Stomach (tissue), 9 donors: ENCODE data around the gene HEMK1. TPM values are rescaled to one million over a fixed set of nuclear protein-coding genes. Genes with fewer than 3 reads are reported as not detected.
A peak's percentile ranks its signal among the peaks of the same experiment; 100 is the strongest.

Source experiments
- DNase-seq, 2 donors: peaks; one replicate each; pipeline versions ENCODE4 v3.0.0 to v3.0.0-alpha.2; 2013 to 2019
- H3K27ac ChIP-seq, 5 donors: fragments of 200-600 bp in 4 of 5; sonication (generic) in 4 of 5; one replicate each; pipeline ENCODE4 v1.5.1; 2013 to 2019; ENCODE audit warnings: mild to moderate bottlenecking in 1 of 5, moderate library complexity in 1 of 5
- H3K27me3 ChIP-seq, 3 donors: fragments of 200-600 bp; sonication (generic); one replicate each; pipeline ENCODE4 v1.5.1; 2017 to 2019; ENCODE audit warnings: mixed run types in 1 of 3
- H3K36me3 ChIP-seq, 4 donors: fragments of 200-600 bp; sonication (generic); 1 replicate in 3 of 4; 2 replicates in 1 of 4; pipeline ENCODE4 v1.5.1; 2016 to 2019
- H3K4me1 ChIP-seq, 4 donors: fragments of 200-600 bp; sonication (generic); one replicate each; pipeline ENCODE4 v1.5.1; 2016 to 2019
- H3K4me3 ChIP-seq, 4 donors: fragments of 200-600 bp; sonication (generic) in 3 of 4; one replicate each; pipeline ENCODE4 v1.5.1; 2016 to 2019; ENCODE audit warnings: mild to moderate bottlenecking in 1 of 4
- H3K9me3 ChIP-seq, 4 donors: fragments of 200-600 bp; sonication (generic); one replicate each; pipeline ENCODE4 v1.5.1; 2016 to 2019
- EP300 ChIP-seq: sonication (generic); formaldehyde crosslinking; IDR thresholded peaks from one replicate; pipeline ENCODE4 v1.6.1; 2017; ENCODE audit warnings: antibody characterized with exemption
- POLR2A ChIP-seq, 4 donors: fragments of 450-650 bp; IDR thresholded peaks; one replicate each; pipeline ENCODE4 v1.6.1; 2016; ENCODE audit warnings: antibody characterized with exemption in 4 of 4, control low read depth in 2 of 4, mild to moderate bottlenecking in 1 of 4, moderate library complexity in 1 of 4
- POLR2AphosphoS5 ChIP-seq, 3 donors: sonication (generic); formaldehyde crosslinking; IDR thresholded peaks; one replicate each; pipeline ENCODE4 v1.6.1; 2016; ENCODE audit warnings: antibody characterized with exemption in 3 of 3
- WGBS, 5 donors: extraction: QIAGEN DNeasy Blood & Tissue Kit in 3 of 5; methylation state at CpG; one replicate each; pipeline versions ENCODE4 v1.1.5 to v1.1.7; 2013 to 2018; 5-methylcytosine and 5-hydroxymethylcytosine counted together
- intact Hi-C: fragments of 100-400 bp; cut with DNase I; formaldehyde crosslinking; loops from one replicate; pipeline ENCODE4 v1.15.1; 2023; ENCODE audit warnings: low total_unique reads
- polyA plus RNA-seq, 3 donors: library from polyadenylated mRNA; stranded (reverse); fragments of 200-250 nt; gene quantifications; one replicate each; pipeline ENCODE4 v1.2.3, GENCODE V29; 2013
- total RNA-seq, 5 donors: library from RNA; depleted of rRNA; stranded (reverse); fragments of >200 nt; gene quantifications; one replicate each; pipeline versions ENCODE4 v1.1.0 to v1.2.3, GENCODE V29; 2014 to 2016
- TF ChIP-seq, protein P1 (sequence below), 7 experiments: fragments of 450-650 bp in 4 of 7; fragments of 200-600 bp in 3 of 7; sonication (generic) in 3 of 7; IDR thresholded peaks; one replicate each; pipeline ENCODE4 v1.5.1; 2016 to 2019; ENCODE audit warnings: antibody characterized with exemption in 7 of 7, control low read depth in 2 of 7, mild to moderate bottlenecking in 1 of 7
- donor health status: healthy with polysubstance abuse.
- donor health status: Bipolar disorder and iron deficiency.
- donor health status: healthy.

The HEMK1 gene
- total and polyA plus RNA-seq, 8 donors, result 5.8 to 24.8 (median 13.7) TPM

DNA sequence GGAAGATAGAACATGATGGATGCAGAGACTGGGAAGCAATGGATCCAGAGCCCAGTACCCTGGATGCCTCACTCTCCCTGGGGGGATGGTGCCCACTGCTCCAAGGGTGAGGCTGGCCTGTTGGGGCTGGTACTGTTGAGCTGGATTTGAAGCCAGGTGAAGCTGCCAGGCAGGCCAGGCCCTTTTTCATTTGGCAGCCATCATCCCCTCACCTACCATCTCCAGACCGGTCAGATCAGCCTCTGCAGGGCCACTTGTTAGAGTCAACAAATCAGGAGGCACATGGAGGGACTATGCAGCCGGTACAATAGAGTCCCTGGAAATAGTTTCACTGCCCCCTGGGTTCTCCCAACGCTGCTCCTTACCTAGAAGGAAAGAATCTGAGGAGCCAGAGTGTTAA is 53.6 kb downstream of the HEMK1 start:
- Histone ChIP-seq H3K4me3 (no peak overlapping the region), H3K9me3 (no peaks in the 10 kb centered on the region), H3K4me1 (peaks cover 43 to 96% (median 45%) of the 10 kb centered on the region in 4 donors), H3K27ac (no peak overlapping the region), H3K36me3 (peaks cover 0 to 14% (median 5%) of the 10 kb centered on the region in 4 donors), H3K27me3 (no peaks in the 10 kb centered on the region)
- WGBS, 5 donors, result 50 to 63% (median 53%) methylated on average over 3 of the region's 3 CpGs
- intact Hi-C loops, result loop anchor here (10.0 kb wide), 1 partner anchor 762 kb away; the partner anchor contains the start of gene MANF
- DNase-seq, result no peak
- no peak for TF ChIP-seq POLR2AphosphoS5 (IDR thresholded peaks at IDR 0.05)

DNA sequence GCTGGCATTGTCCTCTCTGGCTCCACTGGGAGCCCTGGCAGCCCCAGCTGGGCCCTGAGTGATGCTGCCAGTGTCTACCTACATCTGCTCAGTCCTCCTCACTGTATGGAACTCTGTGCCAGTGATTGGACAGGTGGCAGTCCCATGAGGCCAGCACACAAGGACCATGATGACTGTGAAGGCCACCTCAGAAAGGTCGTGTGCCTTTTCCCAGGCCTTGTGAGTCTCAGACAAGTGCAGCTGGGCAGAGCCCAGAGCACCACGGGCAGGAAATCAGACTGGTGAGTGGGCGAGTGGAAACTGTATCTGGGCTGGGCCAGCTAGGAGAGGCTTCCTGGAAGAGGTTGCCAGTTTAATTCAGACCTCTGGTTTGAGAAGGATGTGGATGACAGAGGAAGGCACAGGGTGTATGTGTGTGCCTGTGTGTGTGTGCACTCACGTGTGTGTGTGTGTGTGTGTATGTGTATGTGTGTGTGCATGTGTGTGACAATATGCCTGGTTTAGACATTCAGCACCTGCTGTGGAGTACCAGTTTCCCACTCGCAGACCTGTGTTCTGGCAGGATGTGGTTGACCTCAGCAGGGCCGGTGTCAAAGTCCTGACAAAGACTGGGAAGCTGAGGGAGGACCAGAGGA is 54.6 kb downstream of the HEMK1 start:
- peaks cover 0 to 20% (median 5%) of the 10 kb centered on the region in 4 donors for H3K36me3 ChIP-seq
- H3K27ac ChIP-seq, result peak overlapping the region in 2 of 5 donors; percentile 24 to 45
- H3K9me3 ChIP-seq, result no peaks in the 10 kb centered on the region
- no peak for TF ChIP-seq POLR2A (IDR thresholded peaks at IDR 0.05)
- TF ChIP-seq, protein P1, sequence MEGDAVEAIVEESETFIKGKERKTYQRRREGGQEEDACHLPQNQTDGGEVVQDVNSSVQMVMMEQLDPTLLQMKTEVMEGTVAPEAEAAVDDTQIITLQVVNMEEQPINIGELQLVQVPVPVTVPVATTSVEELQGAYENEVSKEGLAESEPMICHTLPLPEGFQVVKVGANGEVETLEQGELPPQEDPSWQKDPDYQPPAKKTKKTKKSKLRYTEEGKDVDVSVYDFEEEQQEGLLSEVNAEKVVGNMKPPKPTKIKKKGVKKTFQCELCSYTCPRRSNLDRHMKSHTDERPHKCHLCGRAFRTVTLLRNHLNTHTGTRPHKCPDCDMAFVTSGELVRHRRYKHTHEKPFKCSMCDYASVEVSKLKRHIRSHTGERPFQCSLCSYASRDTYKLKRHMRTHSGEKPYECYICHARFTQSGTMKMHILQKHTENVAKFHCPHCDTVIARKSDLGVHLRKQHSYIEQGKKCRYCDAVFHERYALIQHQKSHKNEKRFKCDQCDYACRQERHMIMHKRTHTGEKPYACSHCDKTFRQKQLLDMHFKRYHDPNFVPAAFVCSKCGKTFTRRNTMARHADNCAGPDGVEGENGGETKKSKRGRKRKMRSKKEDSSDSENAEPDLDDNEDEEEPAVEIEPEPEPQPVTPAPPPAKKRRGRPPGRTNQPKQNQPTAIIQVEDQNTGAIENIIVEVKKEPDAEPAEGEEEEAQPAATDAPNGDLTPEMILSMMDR (IDR thresholded peaks at IDR 0.05), result no peak
- TF ChIP-seq EP300, result no peak
- no peak for TF ChIP-seq POLR2AphosphoS5 (IDR thresholded peaks at IDR 0.05)
- 30 to 50% (median 46%) methylated on average over 4 to 6 of the region's 6 CpGs for WGBS, 5 donors
- DNase-seq, result no peak
- intact Hi-C loops, result loop anchor here (10.0 kb wide), 1 partner anchor 761 kb away; the partner anchor contains the start of gene MANF
- H3K4me3 ChIP-seq, result no peak overlapping the region
- peaks cover 33 to 93% (median 34%) of the 10 kb centered on the region in 4 donors for H3K4me1 ChIP-seq
- H3K27me3 ChIP-seq, result no peaks in the 10 kb centered on the region

DNA sequence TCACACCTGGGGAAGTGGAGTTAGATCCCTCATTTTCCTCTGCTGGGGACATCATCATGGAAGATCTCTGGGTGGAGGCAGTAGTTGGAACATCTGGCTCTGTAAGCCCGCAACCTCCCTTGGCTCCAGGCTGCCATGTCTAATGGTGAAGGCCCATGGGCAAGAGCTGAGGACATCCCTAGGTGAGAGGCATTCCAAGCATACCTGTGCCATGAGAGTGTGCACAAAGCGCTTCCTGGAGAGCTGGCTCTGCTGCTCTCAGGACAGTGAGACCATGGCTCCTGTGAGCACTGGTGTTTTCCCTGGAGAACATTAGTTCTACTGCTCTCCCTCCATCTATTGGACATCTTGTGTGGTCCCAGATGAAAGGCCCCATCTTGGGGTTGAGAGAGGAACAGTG is 55.3 kb downstream of the HEMK1 start:
- Histone ChIP-seq H3K4me3 (no peak overlapping the region), H3K27ac (no peak overlapping the region), H3K36me3 (peaks cover 0 to 25% (median 5%) of the 10 kb centered on the region in 4 donors), H3K27me3 (no peaks in the 10 kb centered on the region), H3K9me3 (no peaks in the 10 kb centered on the region), H3K4me1 (peaks cover 26 to 93% (median 28%) of the 10 kb centered on the region in 4 donors)
- TF ChIP-seq EP300 (no peak), POLR2AphosphoS5 (IDR thresholded peaks at IDR 0.05) (no peak)
- TF ChIP-seq, protein P1 (IDR thresholded peaks at IDR 0.05), result no peak
- DNase-seq, result no peak
- 79 to 98% (median 93%) methylated on average over 2 of the region's 2 CpGs for WGBS, 5 donors
- intact Hi-C loops, result loop anchor here (10.0 kb wide), 1 partner anchor 760 kb away; the partner anchor contains the start of gene MANF

DNA sequence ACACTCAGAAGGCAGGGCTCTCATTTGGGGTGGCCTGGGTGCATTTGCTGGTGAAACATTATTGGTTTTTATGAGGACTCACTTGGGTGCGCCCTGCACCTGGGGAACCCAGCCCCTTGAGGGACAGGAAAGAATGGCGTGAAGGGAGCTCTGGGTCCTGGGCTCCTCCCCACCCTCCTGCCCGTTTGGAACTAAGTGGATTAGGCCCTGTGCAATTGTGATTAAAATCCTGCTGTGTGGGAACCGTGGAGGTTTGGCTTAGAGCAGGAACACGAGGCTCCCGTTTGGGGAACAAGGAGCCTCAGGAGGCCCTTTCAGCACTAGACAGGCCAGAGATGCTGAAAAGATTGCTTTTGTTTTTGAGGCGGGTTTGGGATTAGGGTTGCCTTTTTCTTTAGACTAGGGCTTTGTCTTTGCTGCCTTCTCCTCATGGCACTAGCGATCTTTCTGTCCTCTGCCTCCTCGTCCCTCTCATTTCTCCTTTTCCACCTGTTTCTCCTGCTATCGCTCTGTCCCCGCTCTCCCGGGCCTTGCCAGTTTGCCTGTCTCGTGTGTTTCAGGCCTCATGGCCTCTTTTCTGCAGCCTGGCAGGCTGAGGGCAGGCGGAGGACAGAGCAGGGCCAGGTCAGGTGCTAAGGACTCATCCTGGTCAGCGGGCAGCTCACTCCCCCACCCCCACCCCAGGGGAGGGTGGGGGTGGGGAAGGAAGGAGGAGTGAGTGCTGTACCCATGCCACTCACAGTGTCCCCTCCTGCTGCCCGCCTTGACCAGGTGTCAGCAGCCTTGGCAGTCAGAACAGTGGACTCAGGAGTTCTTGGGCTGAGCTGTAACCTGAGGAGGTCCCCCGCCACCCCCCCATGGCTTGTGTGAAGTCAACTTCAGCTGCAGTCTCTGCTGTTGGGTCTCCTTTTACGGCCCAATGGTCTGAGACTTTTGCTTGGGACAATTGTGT is 56.2 kb downstream of the HEMK1 start:
- WGBS, 5 donors, result 77 to 82% (median 81%) methylated on average over 17 to 18 of the region's 18 CpGs
- H3K4me1 ChIP-seq, result peaks cover 19 to 93% (median 28%) of the 10 kb centered on the region in 4 donors
- intact Hi-C loops, result loop anchor here (10.0 kb wide), 1 partner anchor 759 kb away; the partner anchor contains the start of gene MANF
- no peaks in the 10 kb centered on the region for H3K9me3 ChIP-seq
- TF ChIP-seq POLR2A (IDR thresholded peaks at IDR 0.05) (no peak), EP300 (no peak), POLR2AphosphoS5 (IDR thresholded peaks at IDR 0.05) (no peak)
- TF ChIP-seq, protein P1 (IDR thresholded peaks at IDR 0.05), result no peak
- H3K36me3 ChIP-seq, result peaks cover 0 to 30% (median 5%) of the 10 kb centered on the region in 4 donors
- H3K4me3 ChIP-seq, result no peak overlapping the region
- H3K27me3 ChIP-seq, result no peaks in the 10 kb centered on the region
- DNase-seq, result no peak
- no peak overlapping the region for H3K27ac ChIP-seq
